ENCODE data around the gene TEC.

The TEC gene

DNA sequence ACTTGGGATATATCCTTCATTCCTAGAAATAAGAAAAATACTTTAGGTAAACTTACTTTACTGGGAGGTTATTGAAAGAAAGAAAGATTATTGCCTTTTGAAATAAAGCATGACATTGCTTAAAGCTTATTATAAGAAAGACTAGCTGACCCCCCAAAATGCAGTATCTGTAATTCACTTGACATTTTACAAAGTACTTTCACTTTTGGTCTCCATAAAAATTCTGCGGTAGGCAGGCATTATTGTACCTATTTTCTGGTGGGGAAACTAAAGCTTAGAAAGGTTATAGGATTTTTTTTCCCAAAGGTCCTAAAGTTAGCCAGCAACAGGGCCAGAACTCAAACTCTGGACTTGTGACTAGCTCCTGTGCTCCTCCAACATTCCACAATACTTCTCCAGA is 105.9 kb downstream of the TEC start:
- no peak for TF ChIP-seq Cebpa-rat (IDR thresholded peaks at IDR 0.05)
- H3K9ac ChIP-seq: no peak overlapping the region
- H3K36me3 ChIP-seq: peaks cover 100% of the 10 kb centered on the region
- H3K4me2 ChIP-seq: no peak overlapping the region
- no peaks in the 10 kb centered on the region for H3K4me1 ChIP-seq
- peaks cover 42% of the 10 kb centered on the region for H4K20me1 ChIP-seq
- no peaks in the 10 kb centered on the region for H3K27me3 ChIP-seq
- H3K27ac ChIP-seq: no peak overlapping the region
- peaks cover 3% of the 10 kb centered on the region; the same call in 1 of the 2 replicates for H3K9me3 ChIP-seq
- no peak overlapping the region for H3K4me3 ChIP-seq

DNA sequence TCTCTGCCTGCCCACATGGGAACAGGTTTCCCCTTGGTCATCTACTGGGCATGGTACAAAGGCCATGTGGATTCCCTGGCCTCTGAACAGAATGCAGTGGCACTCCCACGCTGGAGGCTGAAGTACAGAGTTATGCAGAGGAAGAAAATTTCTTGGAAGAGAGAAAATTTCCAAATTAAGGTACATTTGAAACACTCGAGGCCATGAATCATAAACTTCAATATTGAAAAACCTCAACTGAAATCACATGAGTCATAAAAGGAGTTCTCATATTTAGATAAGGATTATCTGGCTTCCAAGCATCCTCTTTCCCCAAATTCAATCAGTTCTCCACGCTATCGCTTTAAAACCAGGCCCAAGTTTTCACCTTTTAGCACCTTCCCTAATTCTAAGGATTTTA is 107.5 kb downstream of the TEC start:
- TF ChIP-seq Cebpa-rat (IDR thresholded peaks at IDR 0.05): no peak
- H3K9ac ChIP-seq: no peak overlapping the region
- peaks cover 28% of the 10 kb centered on the region for H4K20me1 ChIP-seq
- peaks cover 100% of the 10 kb centered on the region for H3K36me3 ChIP-seq
- no peaks in the 10 kb centered on the region for H3K27me3 ChIP-seq
- no peaks in the 10 kb centered on the region for H3K4me1 ChIP-seq
- H3K27ac ChIP-seq: no peak overlapping the region
- no peak overlapping the region for H3K4me3 ChIP-seq
- H3K9me3 ChIP-seq: peaks cover 5% of the 10 kb centered on the region
- H3K4me2 ChIP-seq: no peak overlapping the region

DNA sequence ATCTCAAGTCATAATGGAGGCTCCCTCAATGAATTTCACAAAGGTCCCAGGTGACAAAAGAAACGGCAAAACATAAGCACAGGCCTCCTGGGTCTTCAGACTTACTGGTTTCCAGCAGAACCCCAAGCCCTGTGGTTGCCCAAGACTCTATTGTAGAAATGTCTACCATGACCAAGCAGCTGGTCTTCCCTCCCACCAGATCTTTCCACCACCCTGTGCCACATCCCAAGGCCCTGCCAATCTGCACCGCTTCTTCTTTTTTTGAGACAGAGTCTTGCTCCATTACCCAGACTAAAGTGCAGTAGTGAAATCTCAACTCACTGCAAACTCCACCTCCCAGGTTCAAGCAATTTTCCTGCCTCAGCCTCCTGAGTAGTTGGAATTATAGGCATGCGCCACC is 112.4 kb downstream of the TEC start:
- H3K27ac ChIP-seq: no peak overlapping the region
- H3K4me1 ChIP-seq: no peaks in the 10 kb centered on the region
- no peak overlapping the region for H3K4me2 ChIP-seq
- no peak for TF ChIP-seq Cebpa-rat (IDR thresholded peaks at IDR 0.05)
- H3K9me3 ChIP-seq: peaks cover 24% of the 10 kb centered on the region
- no peak overlapping the region for H3K4me3 ChIP-seq
- peaks cover 20% of the 10 kb centered on the region for H4K20me1 ChIP-seq
- peaks cover 98% of the 10 kb centered on the region for H3K36me3 ChIP-seq
- H3K9ac ChIP-seq: no peak overlapping the region
- H3K27me3 ChIP-seq: no peaks in the 10 kb centered on the region

- Histone ChIP-seq H3K4me2 (no peak overlapping the region), H3K9me3 (peaks cover 24% of the 10 kb centered on the region), H3K4me1 (no peaks in the 10 kb centered on the region), H4K20me1 (peaks cover 24% of the 10 kb centered on the region), H3K9ac (no peak overlapping the region), H3K36me3 (peaks cover 98% of the 10 kb centered on the region), H3K27me3 (no peaks in the 10 kb centered on the region), H3K27ac (no peak overlapping the region), H3K4me3 (no peak overlapping the region)
- TF ChIP-seq Cebpa-rat (IDR thresholded peaks at IDR 0.05): no peak
Measured at GRCh38 chr4:48156423-48156822, 113.2 kb downstream of the TEC start.

DNA sequence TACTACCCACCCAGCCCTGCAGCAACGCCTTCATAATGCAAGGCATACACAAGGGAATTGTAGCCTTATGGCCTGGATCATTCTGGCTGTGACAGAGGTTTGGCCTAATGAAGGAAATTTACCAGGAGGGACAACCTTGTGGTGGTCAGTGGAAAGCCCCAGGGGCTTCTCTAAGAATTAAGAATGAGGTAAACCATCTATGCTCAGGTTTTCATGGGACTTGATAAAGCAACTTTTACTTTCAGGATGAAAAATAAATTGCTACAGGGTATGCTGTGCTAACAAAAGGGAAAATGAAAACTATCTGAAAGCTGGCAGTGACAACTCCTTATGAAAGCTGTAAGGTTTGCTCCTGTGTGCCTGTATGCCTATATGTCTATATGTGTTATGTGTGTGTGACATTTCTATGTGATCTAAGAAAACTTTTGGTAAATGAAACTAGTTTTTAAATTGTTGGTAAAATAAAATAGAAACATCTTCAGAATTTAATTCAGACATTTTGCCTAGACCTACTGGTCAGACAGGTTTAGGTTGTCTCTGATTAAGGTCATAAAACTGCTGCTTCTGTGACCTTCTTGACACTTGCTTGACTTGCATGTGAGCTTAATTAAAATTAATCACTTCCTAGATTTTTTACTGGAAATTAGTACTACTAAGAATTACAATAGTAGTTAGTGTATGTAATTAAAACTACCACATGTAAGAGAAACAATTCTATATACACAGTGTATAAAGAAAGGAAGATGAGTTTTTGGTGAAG is 115.7 kb downstream of the TEC start:
- Histone ChIP-seq H3K27me3 (no peaks in the 10 kb centered on the region), H4K20me1 (peaks cover 32% of the 10 kb centered on the region), H3K4me1 (no peaks in the 10 kb centered on the region), H3K4me3 (no peak overlapping the region), H3K9me3 (peaks cover 24% of the 10 kb centered on the region), H3K9ac (no peak overlapping the region), H3K36me3 (peaks cover 98% of the 10 kb centered on the region), H3K4me2 (no peak overlapping the region), H3K27ac (no peak overlapping the region)
- no peak for TF ChIP-seq Cebpa-rat (IDR thresholded peaks at IDR 0.05)

DNA sequence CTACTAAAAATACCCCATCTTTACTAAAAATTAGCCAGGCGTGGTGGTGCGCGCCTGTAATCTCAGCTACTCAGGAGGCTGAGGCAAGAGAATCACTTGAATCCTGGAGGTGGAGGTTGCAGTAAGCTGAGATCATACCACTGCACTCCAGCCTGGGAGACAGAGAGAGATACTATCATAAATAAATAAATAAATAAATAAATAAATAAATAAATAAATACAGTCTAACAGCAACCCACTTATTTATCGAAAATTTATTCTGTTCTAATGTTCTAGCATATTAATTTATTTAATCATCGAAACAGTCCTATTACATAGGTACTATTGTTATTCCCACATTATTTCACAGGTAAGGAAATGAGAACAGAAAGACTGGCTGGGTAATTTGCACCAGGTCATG is 117.4 kb downstream of the TEC start:
- Histone ChIP-seq H3K9me3 (peaks cover 23% of the 10 kb centered on the region), H3K27me3 (no peaks in the 10 kb centered on the region), H4K20me1 (peaks cover 40% of the 10 kb centered on the region), H3K4me2 (no peak overlapping the region), H3K9ac (no peak overlapping the region), H3K4me1 (no peaks in the 10 kb centered on the region), H3K27ac (no peak overlapping the region), H3K4me3 (no peak overlapping the region), H3K36me3 (peaks cover 98% of the 10 kb centered on the region)
- TF ChIP-seq Cebpa-rat (IDR thresholded peaks at IDR 0.05): no peak

DNA sequence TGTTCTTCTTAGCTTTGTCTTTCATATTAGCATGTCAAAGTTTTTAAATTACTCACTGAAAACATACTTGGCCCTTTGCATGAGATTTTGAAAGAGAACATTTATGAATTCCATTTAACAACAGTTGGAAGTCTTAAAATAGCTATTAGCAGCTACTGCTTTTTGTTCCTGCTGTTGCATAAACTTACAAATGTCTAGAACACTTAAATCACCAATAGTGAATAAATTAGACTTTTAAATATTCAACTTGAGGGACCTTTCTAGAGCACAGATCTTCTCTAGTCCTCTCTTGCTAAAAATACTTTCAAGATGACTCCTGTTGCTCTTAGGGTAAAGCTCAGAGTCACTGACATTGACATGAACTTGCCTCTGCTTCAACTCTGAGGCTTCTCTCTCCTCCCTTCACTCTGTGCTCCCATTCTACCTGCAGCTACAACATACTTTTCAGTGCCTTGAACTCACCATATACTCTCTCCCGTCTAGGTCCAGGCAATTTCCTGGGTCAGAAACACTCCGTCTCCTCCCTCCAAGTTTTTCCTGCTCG is 119.7 kb downstream of the TEC start:
- Histone ChIP-seq H3K36me3 (peaks cover 99% of the 10 kb centered on the region), H4K20me1 (peaks cover 59% of the 10 kb centered on the region), H3K4me3 (no peak overlapping the region), H3K27me3 (no peaks in the 10 kb centered on the region), H3K9ac (no peak overlapping the region), H3K4me1 (no peaks in the 10 kb centered on the region), H3K27ac (no peak overlapping the region), H3K9me3 (peaks cover 5% of the 10 kb centered on the region), H3K4me2 (no peak overlapping the region)
- TF ChIP-seq Cebpa-rat (IDR thresholded peaks at IDR 0.05): no peak

GRCh38 chr4:48147621-48148020 is 122.0 kb downstream of the TEC start:
- Histone ChIP-seq H3K9ac (no peak overlapping the region), H3K4me3 (no peak overlapping the region), H3K27me3 (no peaks in the 10 kb centered on the region), H3K4me2 (no peak overlapping the region), H3K36me3 (peaks cover 100% of the 10 kb centered on the region), H4K20me1 (peaks cover 62% of the 10 kb centered on the region), H3K9me3 (no peaks in the 10 kb centered on the region), H3K27ac (no peak overlapping the region), H3K4me1 (no peaks in the 10 kb centered on the region)
- no peak for TF ChIP-seq Cebpa-rat (IDR thresholded peaks at IDR 0.05)

GRCh38 chr4:48141048-48141447 is 128.6 kb downstream of the TEC start:
- Histone ChIP-seq H3K4me1 (no peaks in the 10 kb centered on the region), H3K4me2 (no peak overlapping the region), H3K27me3 (no peaks in the 10 kb centered on the region), H3K9ac (no peak overlapping the region), H4K20me1 (peaks cover 51% of the 10 kb centered on the region), H3K4me3 (no peak overlapping the region), H3K36me3 (peaks cover 96% of the 10 kb centered on the region), H3K27ac (no peak overlapping the region), H3K9me3 (no peaks in the 10 kb centered on the region)
- no peak for TF ChIP-seq Cebpa-rat (IDR thresholded peaks at IDR 0.05)

GRCh38 chr4:48139691-48140090 is 129.9 kb downstream of the TEC start:
- Histone ChIP-seq H3K9me3 (no peaks in the 10 kb centered on the region), H3K27ac (no peak overlapping the region), H3K27me3 (no peaks in the 10 kb centered on the region), H3K4me3 (no peak overlapping the region), H3K4me1 (no peaks in the 10 kb centered on the region), H3K36me3 (peaks cover 96% of the 10 kb centered on the region), H3K4me2 (no peak overlapping the region), H4K20me1 (peaks cover 57% of the 10 kb centered on the region), H3K9ac (no peak overlapping the region)
- no peak for TF ChIP-seq Cebpa-rat (IDR thresholded peaks at IDR 0.05)

Data from BLaER1 (cell line).